GM21526 (cell line): Measurements from ENCODE around the gene PMCH.
"Not testable (repeated sequence)": the region's sequence is repeated elsewhere in the genome, so short reads cannot be mapped to it uniquely, and the experiment has no call there.

Experiments used
- ATAC-seq: cut with Tn5 transposase; IDR thresholded peaks from one replicate; pipeline ENCODE4 v1.9.1; 2021; ENCODE audit warnings: moderate library complexity; ENCODE audit not compliant: unreplicated experiment, low FRiP score

The PMCH gene

DNA sequence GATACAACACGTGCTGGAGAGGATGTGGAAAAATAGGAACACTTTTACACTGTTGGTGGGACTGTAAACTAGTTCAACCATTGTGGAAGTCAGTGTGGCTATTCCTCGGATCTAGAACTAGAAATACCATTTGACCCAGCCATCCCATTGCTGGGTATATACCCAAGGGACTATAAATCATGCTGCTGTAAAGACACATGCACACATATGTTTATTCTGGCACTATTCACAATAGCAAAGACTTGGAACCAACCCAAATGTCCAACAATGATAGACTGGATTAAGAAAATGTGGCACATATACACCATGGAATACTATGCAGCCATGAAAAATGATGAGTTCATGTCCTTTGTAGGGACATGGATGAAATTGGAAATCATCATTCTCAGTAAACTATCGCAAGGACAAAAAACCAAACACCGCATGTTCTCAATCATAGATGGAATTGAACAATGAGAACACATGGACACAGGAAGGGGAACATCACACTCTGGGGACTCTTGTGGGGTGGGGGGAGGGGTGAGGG, 50.5 kb downstream of the PMCH start:
- ATAC-seq, result not testable (repeated sequence)
